Stimulated activated naive CD4-positive, alpha-beta T cell treated with Interleukin-2 at 50 U/mL for 16 hours (primary cell): ENCODE data around the gene HERPUD2.
"Not testable (repeated sequence)": the region's sequence is repeated elsewhere in the genome, so short reads cannot be mapped to it uniquely, and the experiment has no call there.

Experiments
- DNase-seq: peaks from one replicate; lab custom pipeline; 2025; lab: John Stamatoyannopoulos, UW

HERPUD2 gene

GRCh38 chr7:35604595-35604994 is 90.3 kb downstream of the HERPUD2 start:
- no peak for DNase-seq

GRCh38 chr7:35599645-35600044 is 95.3 kb downstream of the HERPUD2 start:
- DNase-seq, result no peak

GRCh38 chr7:35599061-35599460 is 95.9 kb downstream of the HERPUD2 start:
- DNase-seq, result no peak

GRCh38 chr7:35596061-35596460 is 98.9 kb downstream of the HERPUD2 start:
- DNase-seq, result no peak

DNA sequence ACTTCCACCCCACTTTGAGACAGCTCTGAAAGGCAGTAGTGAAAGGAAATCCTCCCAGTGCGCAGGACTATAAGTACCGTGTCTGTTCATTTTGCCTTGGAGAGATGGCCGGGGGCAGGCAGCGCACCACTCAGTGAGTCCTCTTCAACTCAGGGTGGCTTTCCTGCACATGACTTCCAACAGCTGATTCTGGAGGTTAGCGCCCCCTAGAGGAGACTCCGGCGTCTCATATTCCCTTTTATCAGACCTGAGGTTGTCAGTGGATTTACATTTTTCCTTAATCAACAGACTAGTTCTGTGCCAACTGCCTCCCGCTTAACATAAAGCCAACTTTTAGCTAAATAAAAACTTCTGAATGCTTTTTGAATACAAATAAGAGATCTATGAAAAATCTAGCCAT is 101.0 kb downstream of the HERPUD2 start:
- DNase-seq, result no peak

DNA sequence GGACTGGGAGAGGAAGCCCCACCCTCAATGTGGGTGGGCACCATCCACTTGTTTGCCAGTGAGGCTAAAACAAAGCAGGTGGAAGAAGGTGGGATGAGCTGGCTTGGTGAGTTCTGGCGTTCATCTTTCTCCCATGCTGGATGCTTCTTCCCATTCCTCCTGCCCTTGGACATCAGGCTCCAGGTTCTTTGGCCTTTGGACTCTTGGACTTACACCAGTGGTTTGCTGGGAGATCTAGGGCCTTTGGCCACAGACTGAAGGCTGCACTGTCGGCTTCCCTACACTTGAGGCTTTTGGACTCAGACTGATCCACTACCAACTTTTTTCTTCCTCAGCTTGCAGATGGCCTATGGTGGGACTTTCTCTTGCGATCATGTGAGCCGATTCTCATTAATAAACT is 106.3 kb downstream of the HERPUD2 start:
- DNase-seq, result no peak

GRCh38 chr7:35584990-35585389 is 109.9 kb downstream of the HERPUD2 start:
- no peak for DNase-seq

DNA sequence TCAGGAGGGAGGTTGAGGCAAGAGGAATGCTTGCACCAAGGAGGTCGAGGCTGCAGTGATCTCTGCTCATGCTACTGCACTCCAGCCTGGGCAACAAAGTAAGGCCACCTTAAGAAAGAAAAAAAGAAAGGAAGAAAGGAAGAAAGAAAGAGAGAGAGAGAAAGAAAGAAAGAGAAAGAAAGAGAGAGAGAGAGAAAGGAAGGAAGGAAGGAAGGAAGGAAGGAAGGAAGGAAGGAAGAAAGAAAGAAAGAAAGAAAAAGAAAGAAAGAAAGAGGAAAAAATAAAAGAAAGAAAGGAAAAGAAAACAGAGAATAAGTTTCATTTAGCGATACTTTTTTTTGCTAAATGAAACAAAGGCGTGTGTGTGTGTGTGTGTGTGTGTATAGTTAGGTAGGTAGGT is 110.4 kb downstream of the HERPUD2 start:
- DNase-seq, result not testable (repeated sequence)
